Activated gamma-delta T cell (primary cell): ENCODE data around the gene MAP1LC3B.

Experiments
- DNase-seq: peaks from one replicate; lab custom pipeline; 2025; lab: John Stamatoyannopoulos, UW

Gene MAP1LC3B

GRCh38 chr16:87431926-87432325, 39.8 kb downstream of the MAP1LC3B start:
- no peak for DNase-seq

- no peak for DNase-seq
These were observed 40.3 kb downstream of the MAP1LC3B start for GRCh38 chr16:87432330-87432915.

GRCh38 chr16:87434146-87434667, 42.1 kb downstream of the MAP1LC3B start:
- no peak for DNase-seq

GRCh38 chr16:87435372-87436224, 43.5 kb downstream of the MAP1LC3B start:
- no peak for DNase-seq

GRCh38 chr16:87436225-87437172, 44.4 kb downstream of the MAP1LC3B start:
- DNase-seq, result no peak

GRCh38 chr16:87437327-87437726, 45.2 kb downstream of the MAP1LC3B start:
- no peak for DNase-seq

- no peak for DNase-seq
These were observed 45.9 kb downstream of the MAP1LC3B start for GRCh38 chr16:87437911-87438610.

- DNase-seq, result no peak
These were observed 46.5 kb downstream of the MAP1LC3B start for GRCh38 chr16:87438611-87438985.

GRCh38 chr16:87439926-87440325, 47.8 kb downstream of the MAP1LC3B start:
- no peak for DNase-seq

- no peak for DNase-seq
These were observed 49.9 kb downstream of the MAP1LC3B start for GRCh38 chr16:87441886-87442580.

GRCh38 chr16:87442581-87442966, 50.4 kb downstream of the MAP1LC3B start:
- DNase-seq, result no peak

GRCh38 chr16:87443016-87443415, 50.9 kb downstream of the MAP1LC3B start:
- DNase-seq, result no peak

GRCh38 chr16:87443964-87444363, 51.8 kb downstream of the MAP1LC3B start:
- DNase-seq, result no peak

- DNase-seq, result no peak
These were observed 53.4 kb downstream of the MAP1LC3B start for GRCh38 chr16:87445486-87445885.

- no peak for DNase-seq
These were observed 54.3 kb downstream of the MAP1LC3B start for GRCh38 chr16:87446479-87446878.

GRCh38 chr16:87447323-87447722, 55.2 kb downstream of the MAP1LC3B start:
- DNase-seq, result no peak

- DNase-seq, result no peak
These were observed 56.7 kb downstream of the MAP1LC3B start for GRCh38 chr16:87448866-87449265.

GRCh38 chr16:87451563-87452210, 59.6 kb downstream of the MAP1LC3B start:
- no peak for DNase-seq

- no peak for DNase-seq
These were observed 61.2 kb downstream of the MAP1LC3B start for GRCh38 chr16:87453326-87453725.
